DLD1 (cell line): ENCODE measurements around the gene RILP.
"Not testable (repeated sequence)": the region's sequence is repeated elsewhere in the genome, so short reads cannot be mapped to it uniquely, and the experiment has no call there.

Experiments
- in situ Hi-C: cut with HindIII; loops from 2 replicates; pipeline ENCODE4 v1.10.0; 2017; ENCODE audit warnings: low sequenced_read_pairs

Gene RILP, protein sequence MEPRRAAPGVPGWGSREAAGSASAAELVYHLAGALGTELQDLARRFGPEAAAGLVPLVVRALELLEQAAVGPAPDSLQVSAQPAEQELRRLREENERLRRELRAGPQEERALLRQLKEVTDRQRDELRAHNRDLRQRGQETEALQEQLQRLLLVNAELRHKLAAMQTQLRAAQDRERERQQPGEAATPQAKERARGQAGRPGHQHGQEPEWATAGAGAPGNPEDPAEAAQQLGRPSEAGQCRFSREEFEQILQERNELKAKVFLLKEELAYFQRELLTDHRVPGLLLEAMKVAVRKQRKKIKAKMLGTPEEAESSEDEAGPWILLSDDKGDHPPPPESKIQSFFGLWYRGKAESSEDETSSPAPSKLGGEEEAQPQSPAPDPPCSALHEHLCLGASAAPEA

GRCh38 chr17:1649844-1650501, at the start of gene RILP:
Gene RILP, minus strand, starts transcription at chr17:1649866. Its CDS starts 62 bp downstream, at chr17:1649804.
- in situ Hi-C loops, result no loop called here

DNA sequence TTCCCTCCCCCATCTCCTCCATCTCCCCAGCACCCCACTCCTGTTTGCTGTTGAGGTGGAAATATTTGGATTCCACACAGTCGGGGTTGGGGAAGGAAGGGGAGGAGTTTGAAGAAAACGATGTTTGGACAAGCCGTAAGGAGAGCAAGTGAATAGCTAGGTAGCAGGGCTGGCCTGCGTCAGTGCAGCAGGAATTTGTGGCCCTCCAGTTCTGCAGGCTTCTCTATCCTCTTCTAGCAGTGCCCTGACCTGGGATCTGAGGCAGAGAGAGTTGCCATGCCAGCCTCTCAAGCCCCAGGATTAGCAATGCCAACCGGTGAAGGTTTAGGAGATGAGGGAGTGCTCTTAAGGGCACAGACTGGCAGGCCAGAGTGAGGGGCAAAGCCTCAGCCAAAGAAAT, 48.0 kb upstream of the RILP start:
- in situ Hi-C loops, result no loop called here

- in situ Hi-C loops, result no loop called here
Observed at GRCh38 chr17:1695365-1695764, 45.7 kb upstream of the RILP start.

DNA sequence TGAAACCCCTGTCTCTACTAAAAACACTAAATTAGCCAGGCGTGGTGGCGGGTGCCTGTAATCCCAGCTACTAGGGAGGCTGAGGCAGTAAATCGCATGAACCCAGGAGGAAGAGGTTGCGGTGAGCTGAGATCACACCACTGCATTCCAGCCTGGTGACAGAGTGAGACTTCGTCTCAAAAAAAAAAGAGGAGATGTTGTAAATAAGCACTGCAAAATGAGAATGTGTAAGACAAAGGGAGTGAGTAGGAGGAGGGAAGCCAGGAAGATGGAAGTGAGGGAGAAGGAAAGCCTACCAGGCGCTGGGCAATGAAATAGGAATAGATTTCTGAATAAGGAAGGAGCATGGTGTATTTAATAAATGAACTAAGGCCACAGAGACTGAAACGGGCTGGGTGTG, 43.7 kb upstream of the RILP start:
- in situ Hi-C loops, result no loop called here

- in situ Hi-C loops, result no loop called here
Observed at GRCh38 chr17:1690544-1691221, 41.0 kb upstream of the RILP start.

DNA sequence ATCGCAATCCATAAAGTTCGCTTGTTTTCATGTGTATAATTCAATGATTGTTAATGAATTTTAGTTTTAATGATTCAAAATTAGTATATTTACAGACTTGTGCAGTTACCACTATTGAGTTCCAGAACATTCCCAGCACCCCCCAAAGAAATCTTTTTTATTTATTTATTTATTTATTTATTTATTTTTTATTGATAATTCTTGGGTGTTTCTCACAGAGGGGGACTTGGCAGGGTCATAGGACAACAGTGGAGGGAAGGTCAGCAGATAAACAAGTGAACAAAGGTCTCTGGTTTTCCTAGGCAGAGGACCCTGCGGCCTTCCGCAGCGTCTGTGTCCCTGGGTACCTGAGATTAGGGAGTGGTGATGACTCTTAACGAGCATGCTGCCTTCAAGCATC, 38.7 kb upstream of the RILP start:
- in situ Hi-C loops, result not testable (repeated sequence)

GRCh38 chr17:1686086-1686485, 36.4 kb upstream of the RILP start:
- in situ Hi-C loops, result no loop called here

- in situ Hi-C loops, result no loop called here
Observed at GRCh38 chr17:1684378-1685189, 34.9 kb upstream of the RILP start, which contains the start of gene PRPF8. Gene PRPF8, minus strand, starts transcription at chr17:1684867. Its CDS starts 296 bp downstream, at chr17:1684571.

DNA sequence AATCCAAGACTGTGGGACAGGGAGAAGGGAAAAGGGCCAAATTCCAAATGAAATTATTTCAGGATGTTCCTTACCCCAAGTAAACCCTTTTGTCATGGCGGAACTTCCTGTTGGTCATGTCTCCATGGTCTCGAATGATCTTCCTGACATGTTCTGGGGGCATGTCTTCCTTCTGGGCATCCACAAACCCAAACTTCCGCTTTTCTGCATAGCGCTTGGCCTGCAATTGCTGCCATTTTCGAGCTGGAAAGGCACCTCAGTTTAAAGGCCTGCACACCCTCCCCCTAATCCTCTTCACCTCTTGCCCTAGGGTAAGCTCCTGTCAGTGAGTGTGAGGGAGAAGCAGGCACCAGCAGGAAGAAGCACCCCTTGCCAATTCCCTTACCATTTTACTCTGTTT, 33.8 kb upstream of the RILP start:
- in situ Hi-C loops, result no loop called here

DNA sequence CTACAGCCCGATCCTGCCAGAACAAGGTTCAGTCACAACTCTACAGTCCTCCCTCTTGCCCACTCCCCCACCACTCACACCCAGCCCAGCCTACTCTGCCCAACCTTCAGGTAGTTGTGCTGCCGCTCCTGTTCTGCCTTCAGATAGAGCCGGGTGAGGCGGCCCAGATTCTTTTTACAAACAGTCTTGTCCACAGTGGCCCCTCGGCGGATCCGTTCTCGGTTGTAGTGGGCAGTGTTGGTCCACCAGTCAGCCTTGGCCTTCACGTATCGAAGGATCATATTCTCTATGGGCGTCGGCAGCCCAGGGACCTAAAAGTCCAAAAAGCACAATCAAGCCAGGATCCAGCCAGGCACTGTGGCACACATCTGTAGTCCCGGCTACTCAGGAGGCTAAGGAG, 26.7 kb upstream of the RILP start:
- in situ Hi-C loops, result no loop called here

- in situ Hi-C loops, result no loop called here
Observed at GRCh38 chr17:1673041-1673785, 23.5 kb upstream of the RILP start.

GRCh38 chr17:1663934-1664333, 14.3 kb upstream of the RILP start:
- in situ Hi-C loops, result not testable (repeated sequence)

DNA sequence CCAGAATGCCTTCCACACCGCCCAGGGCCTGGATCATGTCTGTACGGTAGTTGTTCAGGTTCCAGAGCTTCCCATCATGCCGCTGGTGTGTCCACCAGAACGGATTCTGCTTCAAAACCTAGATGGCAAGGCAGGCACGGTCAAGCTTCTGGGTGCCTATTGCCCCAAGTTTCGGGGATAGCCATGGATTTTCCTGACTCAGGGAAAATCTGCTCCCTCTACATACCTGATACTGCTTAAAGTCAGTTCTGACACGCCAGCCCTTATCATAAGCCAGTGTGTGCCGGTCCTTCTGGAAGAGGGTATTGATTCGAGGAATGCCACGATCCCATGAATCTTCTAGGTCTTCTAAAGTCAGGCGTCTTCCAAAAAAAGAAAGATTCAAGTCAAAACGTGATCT, 11.4 kb upstream of the RILP start:
- in situ Hi-C loops, result no loop called here

DNA sequence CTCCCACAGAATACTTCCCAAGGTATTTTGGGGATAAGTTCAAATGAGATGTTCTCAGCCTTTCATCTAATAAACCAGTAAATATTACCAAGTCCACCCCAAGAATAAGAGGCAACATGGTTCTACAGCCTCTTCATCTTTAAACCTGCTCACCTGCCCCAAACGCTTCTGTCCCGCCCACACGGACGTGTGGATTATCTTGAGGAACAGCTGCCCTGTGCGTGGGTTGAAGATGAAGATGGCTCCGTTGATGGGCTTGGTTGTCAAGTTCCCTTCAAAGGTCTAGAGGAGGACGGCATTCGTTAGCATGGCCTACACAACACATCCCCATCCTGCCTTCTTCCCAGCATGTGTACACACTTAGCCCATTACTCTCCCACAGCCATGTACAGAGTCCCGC, 8.4 kb upstream of the RILP start:
- in situ Hi-C loops, result no loop called here

DNA sequence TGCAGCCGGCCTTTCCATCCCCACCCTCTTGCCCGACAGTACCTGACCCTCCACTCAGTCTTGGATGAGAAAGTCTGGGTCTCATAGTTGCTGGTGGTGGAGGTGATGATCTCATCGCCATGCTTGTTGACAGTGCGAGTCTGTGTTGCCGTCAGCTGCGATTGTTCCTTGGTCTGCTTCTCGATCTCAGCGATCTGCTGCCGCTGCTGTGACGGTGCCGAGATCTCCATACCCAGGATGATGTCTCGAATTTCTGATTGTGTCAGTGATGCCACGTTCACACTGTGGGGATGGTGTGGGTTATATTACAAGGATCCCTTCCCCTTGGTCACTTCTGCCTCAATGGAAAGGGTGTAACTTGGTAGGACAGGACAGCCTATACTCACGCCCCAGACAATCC, 4.1 kb upstream of the RILP start:
- in situ Hi-C loops, result no loop called here

GRCh38 chr17:1652794-1653193, 3.1 kb upstream of the RILP start:
- in situ Hi-C loops, result not testable (repeated sequence)

GRCh38 chr17:1651559-1651844, 1.8 kb upstream of the RILP start:
- in situ Hi-C loops, result no loop called here

GRCh38 chr17:1650731-1651558, 1.3 kb upstream of the RILP start:
- in situ Hi-C loops, result no loop called here

GRCh38 chr17:1648963-1649843, 463 bp downstream of the RILP start:
- in situ Hi-C loops, result no loop called here
